GM18511 (cell line): ENCODE data around the gene FCAR.
"Not testable (repeated sequence)": the region's sequence is repeated elsewhere in the genome, so short reads cannot be mapped to it uniquely, and the experiment has no call there.

Experiments
- ATAC-seq: cut with Tn5 transposase; IDR thresholded peaks from one replicate; pipeline ENCODE4 v1.9.1; 2021; ENCODE audit warnings: mild to moderate bottlenecking, moderate library complexity; ENCODE audit not compliant: unreplicated experiment

Gene FCAR

DNA sequence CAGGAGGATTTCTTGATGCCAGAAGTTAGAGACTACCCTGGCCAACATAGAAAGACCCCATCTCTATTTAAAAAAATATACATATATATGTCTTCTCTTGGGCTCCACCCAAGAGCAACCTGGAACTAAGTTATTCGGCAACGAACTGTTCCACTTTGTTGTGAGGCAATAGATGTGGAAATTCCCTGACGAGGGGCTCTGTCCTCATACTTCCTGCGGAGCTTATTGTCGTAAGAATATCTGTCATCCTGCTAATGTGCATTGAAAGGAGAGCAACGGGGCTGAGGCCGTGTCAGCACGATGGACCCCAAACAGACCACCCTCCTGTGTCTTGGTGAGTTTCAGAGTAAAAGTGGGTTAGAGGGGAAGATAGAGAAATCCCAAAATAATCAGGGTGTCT is at the start of gene FCAR:
Gene FCAR, plus strand, starts transcription at position 246 of the 400 bp plus-strand sequence. Its CDS starts 55 bp downstream, at position 301.
- no peak for ATAC-seq

DNA sequence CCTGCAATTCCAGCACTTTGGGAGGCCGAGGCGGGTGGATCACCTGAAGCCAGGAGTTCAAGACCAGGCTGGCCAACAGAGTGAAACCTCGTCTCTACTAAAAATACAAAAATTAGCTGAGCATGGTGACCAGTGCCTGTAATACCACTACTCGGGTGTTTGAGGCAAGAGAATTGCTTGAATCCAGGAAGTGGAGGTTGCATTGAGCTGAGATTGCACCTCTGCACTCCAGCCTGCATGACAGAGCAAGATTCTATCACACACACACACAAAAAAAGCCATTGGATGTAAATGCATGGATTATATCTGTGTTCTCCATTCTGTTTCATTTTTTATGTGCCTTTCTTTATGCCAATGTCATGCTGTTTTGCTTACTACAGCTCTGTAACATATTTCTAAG is 49.6 kb upstream of the FCAR start:
- ATAC-seq: not testable (repeated sequence)

DNA sequence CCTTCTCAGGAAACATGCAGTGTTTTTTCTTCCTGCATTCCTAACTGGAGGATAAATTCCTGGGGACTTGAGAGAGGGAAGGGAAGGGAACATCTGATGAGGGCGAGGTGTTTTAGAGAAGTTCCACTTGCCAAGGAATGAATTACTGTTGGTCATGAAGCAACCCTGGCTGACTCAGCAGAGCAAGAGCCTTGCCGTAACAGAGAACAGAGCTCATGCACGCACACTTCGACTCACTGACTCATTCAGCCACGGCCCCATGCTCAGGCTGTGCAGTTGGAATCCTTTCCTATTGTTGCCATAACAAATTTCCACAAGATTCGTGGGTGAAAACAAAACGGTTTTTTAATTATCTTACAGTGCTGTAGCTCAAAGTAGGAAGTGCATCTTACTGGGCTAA is 48.7 kb upstream of the FCAR start:
- not testable (repeated sequence) for ATAC-seq

DNA sequence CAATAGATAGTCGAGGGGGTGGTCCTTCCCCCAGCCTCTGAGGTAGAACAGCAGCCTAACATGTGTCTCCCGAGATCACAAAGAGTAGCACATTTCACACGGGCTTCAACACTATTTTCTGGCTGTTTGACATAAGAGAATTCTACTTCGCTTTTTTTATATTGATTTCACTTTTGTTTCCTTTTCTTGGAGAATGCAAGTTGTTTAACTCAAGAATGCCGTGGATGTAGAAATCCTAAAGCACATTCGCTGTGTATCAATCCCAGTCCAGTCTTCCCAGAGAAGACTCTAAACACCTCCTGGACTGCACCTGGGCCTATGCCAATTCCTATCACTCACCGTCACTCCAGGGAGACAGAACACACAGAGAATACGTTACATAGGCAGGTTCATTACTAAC is 46.0 kb upstream of the FCAR start:
- ATAC-seq: not testable (repeated sequence)

DNA sequence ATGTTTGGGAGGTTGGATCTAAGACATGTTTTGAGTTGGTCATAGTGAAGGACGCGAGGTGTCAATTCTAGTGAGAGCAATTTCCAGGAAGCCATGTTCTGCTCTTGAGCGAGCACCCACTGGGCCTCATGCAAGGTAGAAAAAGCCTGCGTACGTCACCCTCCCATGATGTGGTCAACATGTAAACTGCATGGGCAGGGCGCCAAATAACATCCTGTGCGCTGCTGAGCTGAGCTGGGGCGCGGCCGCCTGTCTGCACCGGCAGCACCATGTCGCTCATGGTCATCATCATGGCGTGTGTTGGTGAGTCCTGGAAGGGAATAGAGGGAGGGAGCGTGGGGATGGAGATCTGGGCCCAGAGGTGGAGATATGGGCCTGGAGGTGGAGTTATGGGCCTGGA is 41.5 kb upstream of the FCAR start, which contains the start of gene KIR2DS4:
Gene KIR2DS4, plus strand, starts transcription at position 181 of the 400 bp plus-strand sequence.
- not testable (repeated sequence) for ATAC-seq

DNA sequence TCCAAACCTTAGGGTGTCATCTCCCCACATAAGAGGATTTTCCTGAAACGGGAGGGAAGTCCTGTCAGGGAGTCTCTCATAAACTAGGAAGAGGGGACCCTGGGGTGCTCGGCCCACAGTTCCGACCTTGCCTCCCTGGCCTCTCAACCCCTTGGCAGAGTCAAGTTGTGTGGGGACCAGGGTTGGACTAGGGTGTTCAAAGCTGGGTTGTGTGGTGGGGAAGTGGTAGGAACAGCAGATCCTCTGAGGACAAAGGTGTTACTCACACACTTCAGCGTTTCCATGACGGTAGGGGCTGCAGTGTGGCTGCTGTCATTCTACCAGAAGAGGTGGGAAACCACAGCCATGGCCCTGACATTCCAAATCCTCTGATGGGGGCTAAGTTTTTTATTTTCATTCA is 38.9 kb upstream of the FCAR start:
- ATAC-seq: not testable (repeated sequence)

DNA sequence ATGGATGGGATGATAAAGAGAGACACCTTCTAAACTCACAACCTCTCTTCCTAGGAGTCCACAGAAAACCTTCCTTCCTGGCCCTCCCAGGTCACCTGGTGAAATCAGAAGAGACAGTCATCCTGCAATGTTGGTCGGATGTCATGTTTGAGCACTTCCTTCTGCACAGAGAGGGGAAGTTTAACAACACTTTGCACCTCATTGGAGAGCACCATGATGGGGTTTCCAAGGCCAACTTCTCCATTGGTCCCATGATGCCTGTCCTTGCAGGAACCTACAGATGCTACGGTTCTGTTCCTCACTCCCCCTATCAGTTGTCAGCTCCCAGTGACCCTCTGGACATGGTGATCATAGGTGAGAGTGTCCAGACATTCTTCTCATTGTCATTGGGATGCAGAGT is 36.5 kb upstream of the FCAR start:
- ATAC-seq: not testable (repeated sequence)

DNA sequence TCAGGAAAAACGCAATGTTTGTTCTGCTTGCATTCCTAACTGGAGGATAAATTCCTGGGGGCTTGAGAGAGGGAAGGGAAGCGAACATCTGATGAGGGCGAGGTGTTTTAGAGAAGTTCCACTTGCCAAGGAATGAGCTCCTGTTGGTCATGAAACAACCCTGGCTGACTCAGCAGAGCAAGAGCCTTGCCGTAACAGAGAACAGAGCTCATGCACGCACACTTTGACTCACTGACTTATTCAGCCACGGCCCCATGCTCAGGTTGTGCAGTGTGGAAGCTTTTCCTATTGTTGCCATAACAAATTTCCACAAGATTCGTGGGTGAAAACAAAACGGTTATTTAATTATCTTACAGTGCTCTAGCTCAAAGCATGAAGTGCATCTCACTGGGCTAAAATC is 30.9 kb upstream of the FCAR start:
- not testable (repeated sequence) for ATAC-seq

DNA sequence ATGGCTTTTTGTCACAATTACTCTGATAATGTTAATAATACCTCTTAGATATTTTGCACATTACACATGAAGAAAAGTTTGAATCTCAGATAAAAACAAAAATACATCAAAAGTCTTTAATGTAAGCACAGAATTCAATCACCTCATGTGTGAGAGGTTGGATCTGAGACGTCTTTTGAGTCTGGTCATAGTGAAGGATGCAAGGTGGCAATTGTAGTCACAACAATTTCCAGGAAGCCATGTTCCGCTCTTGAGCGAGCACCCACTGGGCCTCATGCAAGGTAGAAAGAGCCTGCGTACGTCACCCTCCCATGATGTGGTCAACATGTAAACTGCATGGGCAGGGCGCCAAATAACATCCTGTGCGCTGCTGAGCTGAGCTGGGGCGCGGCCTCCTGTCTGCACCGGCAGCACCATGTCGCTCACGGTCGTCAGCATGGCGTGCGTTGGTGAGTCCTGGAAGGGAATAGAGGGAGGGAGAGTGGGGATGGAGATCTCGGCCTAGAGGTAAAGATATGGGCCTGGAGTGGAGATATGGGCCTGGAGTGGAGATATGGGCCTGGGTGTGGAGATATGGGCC is 23.9 kb upstream of the FCAR start, which contains the start of gene KIR3DL2:
Gene KIR3DL2, plus strand, starts transcription at position 383 of the 580 bp plus-strand sequence. Its CDS starts 33 bp downstream, at position 416.
- ATAC-seq: not testable (repeated sequence)

DNA sequence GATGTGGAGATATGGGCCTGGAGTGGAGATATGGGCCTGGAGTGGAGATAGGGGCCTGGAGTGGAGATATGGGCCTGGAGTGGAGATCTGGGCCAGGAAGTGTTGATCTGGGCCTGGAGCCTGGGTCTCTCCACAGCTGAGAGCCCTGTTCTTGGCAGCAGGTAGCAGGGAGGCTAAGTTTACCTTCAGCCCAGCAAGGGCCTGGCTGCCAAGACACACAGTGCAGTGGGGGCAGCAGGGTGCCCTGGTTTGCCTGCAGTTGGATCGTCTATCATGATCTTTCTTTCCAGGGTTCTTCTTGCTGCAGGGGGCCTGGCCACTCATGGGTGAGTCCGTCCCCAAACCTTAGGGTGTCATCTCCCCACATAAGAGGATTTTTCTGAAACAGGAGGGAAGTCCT is 23.1 kb upstream of the FCAR start:
- no peak for ATAC-seq

DNA sequence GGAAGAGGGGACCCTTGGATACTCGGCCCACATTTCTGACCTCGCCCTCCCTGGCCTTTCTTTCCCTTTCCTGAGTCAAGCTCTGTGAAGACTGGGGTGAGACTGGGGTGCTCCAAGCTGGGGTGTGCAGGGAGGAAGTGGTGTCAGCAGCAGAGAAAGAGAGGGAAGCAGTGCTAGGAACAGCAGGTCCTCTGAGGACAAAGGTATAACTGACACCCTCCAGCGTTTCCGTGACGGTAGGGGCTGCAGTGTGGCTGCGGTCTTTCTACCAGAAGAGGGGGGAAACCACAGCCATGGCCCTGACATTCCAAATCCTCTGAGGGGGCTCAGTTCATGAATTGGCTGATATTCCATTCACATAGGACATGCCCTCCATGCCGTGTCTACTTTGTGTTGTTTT is 22.7 kb upstream of the FCAR start:
- ATAC-seq: no peak

DNA sequence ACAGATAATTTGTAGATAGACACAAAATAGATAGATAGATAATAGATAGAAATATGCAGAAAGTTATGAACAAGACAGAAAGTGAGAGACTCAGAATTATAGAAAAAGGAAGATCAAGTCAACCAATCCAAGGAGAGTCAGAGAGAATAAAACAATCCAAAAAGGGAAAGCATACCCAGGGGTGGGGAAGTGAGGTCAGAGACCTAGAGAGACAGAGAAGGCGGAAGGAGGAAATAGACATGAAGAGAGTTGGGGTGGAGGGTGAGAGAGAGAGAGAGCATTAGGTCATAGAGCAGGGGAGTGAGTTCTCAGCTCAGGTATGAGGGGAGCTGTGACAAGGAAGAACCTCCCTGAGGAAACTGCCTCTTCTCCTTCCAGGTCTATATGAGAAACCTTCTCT is 18.8 kb upstream of the FCAR start:
- ATAC-seq: not testable (repeated sequence)

DNA sequence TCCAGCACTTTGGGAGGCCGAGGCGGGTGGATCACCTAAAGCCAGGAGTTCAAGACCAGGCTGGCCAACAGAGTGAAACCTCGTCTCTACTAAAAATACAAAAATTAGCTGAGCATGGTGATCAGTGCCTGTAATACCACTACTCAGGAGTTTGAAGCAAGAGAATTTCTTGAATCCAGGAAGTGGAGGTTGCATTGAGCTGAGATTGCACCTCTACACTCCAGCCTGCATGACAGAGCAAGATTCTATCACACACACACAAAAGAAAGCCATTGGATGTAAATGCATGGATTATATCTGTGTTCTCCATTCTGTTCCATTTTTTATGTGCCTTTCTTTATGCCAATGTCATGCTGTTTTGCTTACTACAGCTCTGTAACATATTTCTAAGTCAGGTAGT is 15.6 kb upstream of the FCAR start:
- ATAC-seq: not testable (repeated sequence)

DNA sequence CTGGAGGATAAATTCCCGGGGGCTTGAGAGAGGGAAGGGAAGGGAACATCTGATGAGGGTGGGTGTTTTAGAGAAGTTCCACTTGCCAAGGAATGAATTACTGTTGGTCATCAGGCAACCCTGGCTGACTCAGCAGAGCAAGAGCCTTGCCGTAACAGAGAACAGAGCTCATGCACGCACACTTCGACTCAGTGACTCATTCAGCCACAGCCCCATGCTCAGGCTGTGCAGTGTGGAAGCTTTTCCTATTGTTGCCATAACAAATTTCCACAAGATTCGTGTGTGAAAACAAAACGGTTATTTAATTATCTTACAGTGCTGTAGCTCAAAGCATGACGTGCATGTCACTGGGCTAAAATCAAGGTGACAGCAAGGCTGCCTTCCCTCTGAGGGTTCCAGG is 14.6 kb upstream of the FCAR start:
- not testable (repeated sequence) for ATAC-seq

DNA sequence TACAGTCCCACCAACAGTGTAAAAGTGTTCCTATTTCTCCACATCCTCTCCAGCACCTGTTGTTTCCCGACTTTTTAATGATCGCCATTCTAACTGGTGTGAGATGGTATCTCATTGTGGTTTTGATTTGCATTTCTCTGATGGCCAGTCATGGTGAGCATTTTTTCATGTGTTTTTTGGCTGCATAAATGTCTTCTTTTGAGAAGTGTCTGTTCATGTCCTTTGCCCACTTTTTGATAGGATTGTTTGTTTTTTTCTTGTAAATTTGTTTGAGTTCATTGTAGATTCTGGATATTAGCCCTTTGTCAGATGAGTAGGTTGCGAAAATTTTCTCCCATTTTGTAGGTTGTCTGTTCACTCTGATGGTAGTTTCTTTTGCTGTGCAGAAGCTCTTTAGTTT is 10.6 kb upstream of the FCAR start:
- not testable (repeated sequence) for ATAC-seq

DNA sequence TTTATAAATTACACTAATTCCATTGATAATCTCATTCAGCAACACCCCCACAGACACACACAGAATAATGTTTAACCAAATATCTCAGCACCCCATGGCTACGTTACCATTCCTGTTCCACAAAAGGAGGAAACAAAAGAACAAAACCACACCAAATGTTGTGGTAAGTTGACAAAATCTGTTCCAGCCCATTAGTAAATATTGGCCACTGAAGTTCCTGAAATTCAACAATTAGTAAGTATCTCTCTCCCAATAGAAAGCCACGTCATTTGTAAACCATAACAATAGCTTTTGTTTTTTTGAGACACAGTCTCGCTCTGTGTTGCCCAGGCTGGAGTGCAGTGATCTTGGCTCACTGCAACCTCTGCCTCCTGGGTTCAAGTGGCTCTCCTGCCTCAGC is 2.3 kb upstream of the FCAR start:
- ATAC-seq: no peak

DNA sequence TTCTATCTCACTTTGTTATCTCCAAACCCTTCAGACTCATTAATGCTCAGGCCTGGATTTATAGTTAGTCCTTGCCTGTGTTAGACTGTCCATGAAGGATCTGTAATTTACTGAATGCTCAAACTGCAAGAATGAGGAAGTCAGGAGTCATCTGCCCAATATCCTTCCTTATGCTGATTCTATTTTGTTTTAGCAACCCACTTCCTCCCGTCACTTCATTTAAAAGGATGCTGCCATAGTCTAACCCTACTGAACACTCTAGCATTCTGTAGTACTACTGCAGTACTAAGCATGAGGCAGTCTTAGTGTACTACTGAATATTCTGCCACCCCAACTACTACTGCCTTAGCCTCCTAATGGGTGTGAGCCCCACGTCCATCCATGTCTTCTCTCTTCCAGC is 1.5 kb downstream of the FCAR start:
- ATAC-seq: no peak

DNA sequence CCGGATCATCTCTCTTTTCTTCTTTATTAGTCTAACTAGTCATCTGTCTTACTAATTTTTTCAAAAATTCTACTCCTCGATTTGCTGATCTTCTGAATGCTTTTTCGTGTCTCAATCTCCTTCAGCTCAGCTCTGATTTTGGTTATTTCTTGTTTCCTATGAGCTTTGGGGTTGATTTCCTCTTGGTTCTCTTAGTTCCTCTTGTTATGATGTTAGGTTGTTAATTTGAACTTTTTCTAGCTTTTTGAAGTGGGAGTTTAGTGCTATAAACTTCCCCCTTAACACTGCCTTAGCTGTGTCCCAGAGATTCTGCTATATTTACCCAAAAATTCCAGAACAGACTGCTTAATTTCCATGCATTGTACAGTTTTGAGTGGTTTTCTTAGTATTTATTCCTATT is 3.4 kb downstream of the FCAR start:
- ATAC-seq: no peak

DNA sequence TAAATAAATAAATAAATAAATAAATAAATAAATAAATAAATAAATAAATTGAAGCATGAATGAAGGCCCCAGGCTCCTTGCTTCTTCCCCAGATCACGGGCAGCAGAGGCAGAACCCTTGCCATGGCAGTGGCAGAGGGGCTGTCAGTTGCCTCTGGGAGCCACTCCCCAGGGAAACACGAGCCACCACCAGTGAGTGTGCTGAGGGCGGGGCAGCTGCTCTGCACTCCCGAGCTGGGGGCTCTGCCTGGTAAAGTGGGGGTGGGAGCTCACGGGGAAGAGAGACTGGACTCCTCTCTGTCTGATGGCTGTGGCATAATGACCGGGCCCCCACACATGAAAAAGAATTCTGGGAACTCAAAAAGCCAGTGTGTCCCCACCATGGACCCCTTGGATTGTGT is 7.8 kb downstream of the FCAR start:
- ATAC-seq: no peak

DNA sequence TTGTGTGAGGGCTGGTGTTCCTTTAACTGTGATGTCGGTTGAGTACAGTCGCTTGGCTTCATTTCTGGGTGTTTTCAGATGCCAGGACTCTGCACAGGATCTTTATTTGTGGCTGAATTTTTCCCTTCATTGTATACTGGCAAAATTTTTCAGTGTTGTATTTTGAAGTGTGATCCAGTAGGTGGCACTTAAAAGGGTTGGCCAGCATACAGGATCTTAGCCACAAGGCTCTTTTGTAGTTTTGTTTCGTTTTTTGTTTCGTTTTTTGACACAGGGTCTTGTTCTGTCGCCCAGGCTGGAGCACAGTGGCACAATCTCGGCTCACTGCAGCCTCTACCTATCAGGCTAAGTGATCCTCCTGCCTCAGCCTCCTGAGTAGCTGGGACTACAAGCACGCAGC is 8.7 kb downstream of the FCAR start:
- no peak for ATAC-seq

DNA sequence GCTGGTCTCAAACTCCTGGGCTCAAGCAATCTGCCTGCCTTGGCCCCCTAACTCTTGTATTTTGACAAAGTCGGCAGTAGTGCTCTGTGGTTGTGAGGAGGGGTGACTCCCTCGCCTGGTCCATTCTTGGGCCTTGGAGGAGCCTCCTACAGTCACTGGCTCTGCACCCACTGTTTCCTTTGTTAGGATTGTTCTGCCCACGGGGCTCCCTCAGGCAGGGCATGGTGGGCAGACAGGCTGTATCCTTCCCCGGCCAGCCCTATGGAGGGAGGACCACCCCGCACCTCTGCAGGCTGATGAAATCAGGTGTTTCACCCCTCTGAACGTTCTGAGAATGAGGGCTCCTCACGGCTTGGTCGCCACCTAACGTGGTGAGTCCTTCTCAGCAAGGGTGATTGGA is 9.2 kb downstream of the FCAR start:
- ATAC-seq: no peak

DNA sequence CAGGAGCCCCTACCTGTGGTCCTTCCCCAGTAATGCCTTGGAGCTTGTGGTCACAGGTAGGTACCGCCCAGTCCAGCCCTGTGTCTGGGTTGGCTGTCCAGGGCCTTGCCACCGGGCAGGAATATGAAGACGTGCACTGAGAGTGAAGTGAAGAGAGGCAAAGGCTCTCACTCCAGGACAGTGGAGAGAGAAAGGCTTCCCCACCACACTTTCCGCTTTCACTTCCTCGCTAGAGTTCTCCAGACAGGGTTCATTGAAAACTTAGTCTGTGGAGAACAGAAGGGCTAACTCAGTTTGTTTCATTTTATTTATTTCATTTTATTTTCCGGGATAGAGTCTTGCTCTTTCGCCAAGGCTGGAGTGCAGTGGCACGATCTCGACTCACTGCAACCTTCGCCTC is 14.2 kb downstream of the FCAR start:
- ATAC-seq: no peak

DNA sequence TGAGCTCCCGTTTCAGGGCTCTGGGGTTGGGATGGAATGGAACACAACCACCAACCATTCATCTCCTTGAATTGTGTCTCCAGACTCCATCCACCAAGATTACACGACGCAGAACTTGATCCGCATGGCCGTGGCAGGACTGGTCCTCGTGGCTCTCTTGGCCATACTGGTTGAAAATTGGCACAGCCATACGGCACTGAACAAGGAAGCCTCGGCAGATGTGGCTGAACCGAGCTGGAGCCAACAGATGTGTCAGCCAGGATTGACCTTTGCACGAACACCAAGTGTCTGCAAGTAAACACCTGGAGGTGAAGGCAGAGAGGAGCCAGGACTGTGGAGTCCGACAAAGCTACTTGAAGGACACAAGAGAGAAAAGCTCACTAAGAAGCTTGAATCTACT is 15.5 kb downstream of the FCAR start:
- no peak for ATAC-seq
